ENCODE results near the gene COL4A2. TPM values are rescaled to one million over a fixed set of nuclear protein-coding genes. Genes with fewer than 3 reads are reported as not detected.

The COL4A2 gene
- total RNA-seq, 3 donors from 2014 or later (not counting 1 experiment from before 2014, with no cell fraction given): not detected

DNA sequence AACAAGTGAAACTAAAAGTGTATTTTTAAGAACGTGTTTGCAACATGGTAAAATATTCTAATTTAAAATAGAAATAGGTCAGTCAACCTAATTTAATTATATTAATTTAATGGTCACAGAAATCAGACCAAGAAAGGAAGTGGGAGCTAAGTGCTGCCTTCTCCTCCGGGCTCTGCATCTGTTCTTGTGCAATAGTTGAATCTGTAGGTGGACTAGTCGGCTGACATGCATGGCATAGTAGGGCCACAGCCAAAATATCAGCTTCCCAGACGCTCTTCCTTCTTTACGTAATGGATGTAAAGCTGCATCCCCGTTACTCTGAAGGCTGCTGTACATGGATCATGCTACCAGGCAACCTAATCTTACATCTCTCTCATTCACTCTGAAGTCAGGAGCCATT lies 47.4 kb upstream of the COL4A2 start:
- no peak for ATAC-seq
- 64% methylated on average over 5 of the region's 6 CpGs for WGBS (ENCODE audit: insufficient coverage)
- Histone ChIP-seq H3K4me3 (ENCODE audit: low read length) (no peak overlapping the region), H3K9me3 (ENCODE audit: control insufficient read depth, insufficient read depth, low read length) (peaks cover 5% of the 10 kb centered on the region), H3K36me3 (ENCODE audit: control insufficient read depth, insufficient read depth, low read length) (no peaks in the 10 kb centered on the region), H3K27me3 (ENCODE audit: control insufficient read depth, insufficient read depth, low read length) (no peaks in the 10 kb centered on the region), H3K4me1 (ENCODE audit: control insufficient read depth, insufficient read depth, low read length) (no peaks in the 10 kb centered on the region), H3K27ac (ENCODE audit: low read length) (no peak overlapping the region)
- TF ChIP-seq, protein P1, sequence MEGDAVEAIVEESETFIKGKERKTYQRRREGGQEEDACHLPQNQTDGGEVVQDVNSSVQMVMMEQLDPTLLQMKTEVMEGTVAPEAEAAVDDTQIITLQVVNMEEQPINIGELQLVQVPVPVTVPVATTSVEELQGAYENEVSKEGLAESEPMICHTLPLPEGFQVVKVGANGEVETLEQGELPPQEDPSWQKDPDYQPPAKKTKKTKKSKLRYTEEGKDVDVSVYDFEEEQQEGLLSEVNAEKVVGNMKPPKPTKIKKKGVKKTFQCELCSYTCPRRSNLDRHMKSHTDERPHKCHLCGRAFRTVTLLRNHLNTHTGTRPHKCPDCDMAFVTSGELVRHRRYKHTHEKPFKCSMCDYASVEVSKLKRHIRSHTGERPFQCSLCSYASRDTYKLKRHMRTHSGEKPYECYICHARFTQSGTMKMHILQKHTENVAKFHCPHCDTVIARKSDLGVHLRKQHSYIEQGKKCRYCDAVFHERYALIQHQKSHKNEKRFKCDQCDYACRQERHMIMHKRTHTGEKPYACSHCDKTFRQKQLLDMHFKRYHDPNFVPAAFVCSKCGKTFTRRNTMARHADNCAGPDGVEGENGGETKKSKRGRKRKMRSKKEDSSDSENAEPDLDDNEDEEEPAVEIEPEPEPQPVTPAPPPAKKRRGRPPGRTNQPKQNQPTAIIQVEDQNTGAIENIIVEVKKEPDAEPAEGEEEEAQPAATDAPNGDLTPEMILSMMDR (IDR thresholded peaks at IDR 0.05): no peak
- peaks cover 0 to 6% of the 10 kb centered on the region in 2 donors for H3K4me1 Mint-ChIP-seq
- DNase-seq: no peak
- no peak overlapping the region for H3K27ac Mint-ChIP-seq
- peaks cover 14 to 36% of the 10 kb centered on the region in 2 donors for H3K27me3 Mint-ChIP-seq (ENCODE audit: low read depth in 2 of 2)
- H3K4me3 Mint-ChIP-seq: no peak overlapping the region
- H3K9me3 Mint-ChIP-seq: no peaks in the 10 kb centered on the region
- H3K36me3 Mint-ChIP-seq: no peaks in the 10 kb centered on the region
- intact Hi-C loops (cut with micrococcal nuclease): no loop called here

DNA sequence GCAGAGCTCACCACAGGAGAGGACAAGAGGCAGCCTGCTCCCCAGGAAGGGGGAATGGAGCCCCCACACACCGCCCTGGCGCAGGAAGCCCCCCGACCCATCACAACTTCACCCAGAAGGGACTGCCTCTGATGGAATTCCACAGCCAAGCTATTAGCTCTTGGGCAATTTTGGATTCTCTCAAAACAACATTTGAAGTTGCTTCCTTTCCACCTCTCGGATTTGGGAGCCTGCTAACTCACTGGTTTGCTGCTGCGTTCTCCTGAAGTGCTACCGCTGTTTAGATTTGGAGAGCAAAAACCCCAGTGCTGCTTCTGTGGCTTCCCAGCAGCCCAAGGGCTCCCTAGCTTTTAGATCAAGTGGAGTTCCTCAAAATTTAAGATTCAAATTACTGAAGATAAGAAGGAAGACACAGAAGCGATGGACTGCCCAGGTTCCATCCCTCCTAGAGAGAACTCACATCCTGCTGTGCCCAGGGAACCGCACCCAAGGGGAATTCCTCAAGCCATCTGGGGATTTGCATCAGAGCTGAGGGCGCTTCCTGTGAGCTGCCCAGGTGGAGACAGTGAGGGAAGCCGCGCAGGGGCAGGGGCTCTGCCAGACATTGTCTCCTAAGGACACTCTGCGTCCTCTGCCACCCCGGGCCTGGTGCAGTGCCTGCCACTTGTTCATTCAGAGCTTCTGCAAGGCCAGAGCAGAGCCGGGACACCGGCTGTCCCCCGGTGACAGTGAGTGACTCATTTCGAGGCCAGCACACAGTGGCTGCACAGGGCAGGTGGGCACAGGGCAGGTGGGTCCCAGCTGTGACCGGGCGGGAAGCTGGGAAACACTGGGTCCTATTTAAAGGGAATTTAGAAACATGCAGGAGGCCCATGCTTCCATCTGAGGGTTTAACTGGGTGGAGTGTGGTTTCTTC lies 45.7 kb upstream of the COL4A2 start:
- no peak overlapping the region for H3K4me3 ChIP-seq (ENCODE audit: low read length)
- no peak overlapping the region for H3K27ac Mint-ChIP-seq
- TF ChIP-seq, protein P1 (IDR thresholded peaks at IDR 0.05): no peak
- peaks cover 12 to 46% of the 10 kb centered on the region in 2 donors for H3K27me3 Mint-ChIP-seq (ENCODE audit: low read depth in 2 of 2)
- no peak for ATAC-seq
- intact Hi-C loops (cut with micrococcal nuclease): no loop called here
- H3K9me3 Mint-ChIP-seq: no peaks in the 10 kb centered on the region
- no peak overlapping the region for H3K4me3 Mint-ChIP-seq
- H3K4me1 Mint-ChIP-seq: no peaks in the 10 kb centered on the region
- DNase-seq: no peak
- no peaks in the 10 kb centered on the region for H3K9me3 ChIP-seq (ENCODE audit: control insufficient read depth, insufficient read depth, low read length)
- H3K36me3 ChIP-seq (ENCODE audit: control insufficient read depth, insufficient read depth, low read length): no peaks in the 10 kb centered on the region
- H3K4me1 ChIP-seq (ENCODE audit: control insufficient read depth, insufficient read depth, low read length): no peaks in the 10 kb centered on the region
- H3K36me3 Mint-ChIP-seq: no peaks in the 10 kb centered on the region
- H3K27me3 ChIP-seq (ENCODE audit: control insufficient read depth, insufficient read depth, low read length): no peaks in the 10 kb centered on the region
- 86% methylated on average over 19 of the region's 19 CpGs for whole genome bisulfite sequencing (ENCODE audit: insufficient coverage)
- no peak overlapping the region for H3K27ac ChIP-seq (ENCODE audit: low read length)

DNA sequence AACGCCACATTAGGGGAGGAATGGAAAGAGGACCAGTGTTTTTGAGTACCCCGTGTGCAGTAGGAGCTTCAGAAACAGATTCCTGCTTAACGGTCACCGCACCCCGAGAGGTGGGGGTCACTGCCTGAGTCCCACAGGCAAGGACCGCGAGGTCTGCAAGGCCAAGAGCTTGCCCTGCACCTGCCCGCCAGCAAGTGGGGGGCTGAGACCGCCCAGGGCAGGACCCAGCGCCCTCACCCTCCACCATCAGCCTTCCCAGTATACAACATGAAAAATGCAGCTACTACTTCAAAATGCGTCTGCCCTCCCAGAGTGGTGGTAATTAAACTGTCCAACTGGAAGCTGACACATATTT lies 45.0 kb upstream of the COL4A2 start:
- H3K27ac Mint-ChIP-seq: no peak overlapping the region
- no peak for ATAC-seq
- peaks cover 12 to 51% of the 10 kb centered on the region in 2 donors for H3K27me3 Mint-ChIP-seq (ENCODE audit: low read depth in 2 of 2)
- no peaks in the 10 kb centered on the region for H3K36me3 Mint-ChIP-seq
- Histone ChIP-seq H3K27ac (ENCODE audit: low read length) (no peak overlapping the region), H3K4me3 (ENCODE audit: low read length) (no peak overlapping the region), H3K9me3 (ENCODE audit: control insufficient read depth, insufficient read depth, low read length) (no peaks in the 10 kb centered on the region), H3K27me3 (ENCODE audit: control insufficient read depth, insufficient read depth, low read length) (no peaks in the 10 kb centered on the region), H3K4me1 (ENCODE audit: control insufficient read depth, insufficient read depth, low read length) (no peaks in the 10 kb centered on the region), H3K36me3 (ENCODE audit: control insufficient read depth, insufficient read depth, low read length) (no peaks in the 10 kb centered on the region)
- no peak overlapping the region for H3K4me3 Mint-ChIP-seq
- no peaks in the 10 kb centered on the region for H3K4me1 Mint-ChIP-seq
- WGBS (ENCODE audit: insufficient coverage): 84% methylated on average over 11 of the region's 11 CpGs
- intact Hi-C loops (cut with micrococcal nuclease): no loop called here
- TF ChIP-seq, protein P1 (IDR thresholded peaks at IDR 0.05): no peak
- no peak for DNase-seq
- no peaks in the 10 kb centered on the region for H3K9me3 Mint-ChIP-seq

All from natural killer cell (primary cell).